Measurements from ENCODE around the gene PPY. TPM values are rescaled to one million over a fixed set of nuclear protein-coding genes. Genes with fewer than 3 reads are reported as not detected.

Gene PPY
- total RNA-seq = not detected in 2 replicates

GRCh38 chr17:43942051-43942685, at the start of gene PPY:
Gene PPY, minus strand, starts transcription at chr17:43942476. Its CDS starts 822 bp downstream, at chr17:43941654.

DNA sequence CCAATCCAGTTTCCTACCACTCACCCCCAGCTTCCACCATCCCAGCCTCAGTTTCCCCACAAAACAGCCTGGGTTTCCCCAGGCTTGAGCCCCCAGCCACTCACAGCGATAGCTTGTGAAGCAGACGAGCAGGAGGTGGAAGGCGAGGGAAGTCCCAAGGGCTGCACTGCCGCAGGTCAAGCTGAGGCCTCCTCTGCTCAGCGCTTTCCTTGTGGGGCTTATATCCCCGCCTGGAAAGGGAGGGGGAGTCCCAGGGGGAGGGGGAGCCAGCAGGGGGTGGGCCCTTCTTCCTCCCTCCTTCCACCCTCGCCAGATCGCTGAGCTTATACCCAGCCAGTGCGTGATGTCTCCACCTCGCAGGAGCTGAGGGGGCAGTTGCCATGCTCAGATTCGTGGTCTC, 11.5 kb upstream of the PPY start, which contains the start of gene PYY:
Gene PYY, minus strand, starts transcription at position 195 of the 400 bp plus-strand sequence. CDS start 457 bp downstream, outside the sequence.

DNA sequence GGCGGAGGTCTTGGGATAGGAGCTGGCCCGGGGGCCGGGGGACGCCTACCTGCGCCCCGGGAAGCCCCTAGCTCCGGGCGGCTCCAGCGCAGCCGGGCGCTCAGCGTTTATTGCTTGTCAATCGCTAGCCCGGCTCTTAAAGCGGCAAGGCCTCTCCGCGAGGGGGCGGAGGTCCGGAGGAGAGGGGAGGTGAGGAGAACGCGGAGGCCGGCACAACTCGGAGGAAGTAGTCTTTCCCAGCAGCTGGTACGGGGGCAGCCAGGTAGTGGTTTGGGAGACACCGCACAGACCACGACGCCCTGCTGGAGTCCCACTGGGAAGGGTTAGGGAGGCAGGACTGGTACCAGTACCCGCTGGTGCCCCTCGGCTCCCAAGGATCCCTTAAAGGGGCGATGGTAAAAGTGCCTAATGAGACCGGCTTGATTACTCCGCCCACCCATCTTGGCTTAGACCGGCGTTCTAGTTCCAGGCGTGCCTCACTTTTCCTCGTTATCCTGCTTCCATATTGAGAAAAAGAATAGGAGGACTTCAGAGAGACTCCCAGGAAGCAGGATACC, 34.8 kb downstream of the PPY start, which contains the start of gene MPP2:
Gene MPP2, minus strand, starts transcription at position 112 of the 557 bp plus-strand sequence. CDS start 3,076 bp downstream, outside the sequence.

Other genes starting within 250 kb of the PPY start
- gene SOST, start 183.7 kb downstream of the PPY start, total RNA-seq = not detected in 2 replicates
- 42.0 and 63.9 TPM in 2 replicates for gene DUSP3, start 163.5 kb downstream of the PPY start, total RNA-seq
- gene CFAP97D1, start 162.0 kb downstream of the PPY start, total RNA-seq = under 0.01 and 0.07 TPM in 2 replicates
- 5.8 and 10.0 TPM in 2 replicates for gene MPP3, start 109.3 kb downstream of the PPY start, total RNA-seq
- not detected in 2 replicates for gene CD300LG, start 95.3 kb downstream of the PPY start, total RNA-seq
- gene MPP2, start 34.9 kb downstream of the PPY start, total RNA-seq = 0.28 TPM in 1 of 2 replicates, not detected in the other
- 0.68 TPM in 1 of 2 replicates, not detected in the other for gene PYY, start 11.5 kb upstream of the PPY start, total RNA-seq
- 11.8 and 19.5 TPM in 2 replicates for gene NAGS, start 62.1 kb upstream of the PPY start, total RNA-seq
- gene TMEM101, start 72.5 kb upstream of the PPY start, total RNA-seq = 39.7 and 63.2 TPM in 2 replicates
- gene LSM12, start 124.2 kb upstream of the PPY start, total RNA-seq = 27.1 and 36.9 TPM in 2 replicates
- 6.8 and 11.0 TPM in 2 replicates for gene G6PC3, start 128.3 kb upstream of the PPY start, total RNA-seq
- 18.5 and 41.2 TPM in 2 replicates for gene HDAC5, start 181.2 kb upstream of the PPY start, total RNA-seq
- 0.21 and 0.68 TPM in 2 replicates for gene HROB, start 199.5 kb upstream of the PPY start, total RNA-seq
- not detected in 2 replicates for gene ASB16, start 228.2 kb upstream of the PPY start, total RNA-seq
- gene TMUB2, start 244.5 kb upstream of the PPY start, total RNA-seq = 21.9 and 33.1 TPM in 2 replicates

All from nasal cavity respiratory epithelium epithelial cell of viscerocranial mucosa (primary cell).